CD4-positive, CD25-positive, alpha-beta regulatory T cell (primary cell): ENCODE data around the gene SEZ6L. TPM values are rescaled to one million over a fixed set of nuclear protein-coding genes. Genes with fewer than 3 reads are reported as not detected.
"Not testable (repeated sequence)": the region's sequence is repeated elsewhere in the genome, so short reads cannot be mapped to it uniquely, and the experiment has no call there.

Experiments
- ATAC-seq, 2 donors: fragments of 150-1000 bp; cut with Tn5 transposase; one replicate each; pipeline ENCODE4 v1.10.0; 2021; ENCODE audit warnings: low read depth in 2 of 2, moderate number of reproducible peaks in 2 of 2, moderate library complexity in 1 of 2
- DNase-seq, 3 donors: peaks; one replicate each; pipeline versions ENCODE4 v3.0.0 to v3.0.0-alpha.2; 2012 to 2022; ENCODE audit warnings: mixed read lengths in 1 of 3
- H3K27ac ChIP-seq: one replicate; pipeline ENCODE4 v1.7.0; 2013; ENCODE audit warnings: mild to moderate bottlenecking, low read length; ENCODE audit not compliant: insufficient read depth, poor library complexity, severe bottlenecking
- H3K27me3 ChIP-seq: one replicate; pipeline ENCODE4 v1.7.0; 2013; ENCODE audit warnings: low read length; ENCODE audit not compliant: control insufficient read depth, insufficient read depth
- H3K36me3 ChIP-seq: one replicate; pipeline ENCODE4 v1.7.0; 2013; ENCODE audit warnings: mild to moderate bottlenecking, low read length, moderate library complexity; ENCODE audit not compliant: control insufficient read depth, insufficient read depth
- H3K4me1 ChIP-seq: 2 replicates; pipeline ENCODE4 v1.7.0; 2013; ENCODE audit warnings: mild to moderate bottlenecking, low read length; ENCODE audit not compliant: insufficient read depth, control insufficient read depth, poor library complexity, severe bottlenecking
- H3K4me3 ChIP-seq: one replicate; pipeline ENCODE4 v1.7.0; 2013; ENCODE audit warnings: low read depth, mild to moderate bottlenecking, low read length, moderate library complexity
- H3K9me3 ChIP-seq, 2 experiments: 1 replicate in 1 of 2; 2 replicates in 1 of 2; pipeline ENCODE4 v1.7.0; 2013; ENCODE audit warnings: low read length in 2 of 2, mild to moderate bottlenecking in 1 of 2, moderate library complexity in 1 of 2; ENCODE audit not compliant: control insufficient read depth in 2 of 2
- H3K27ac Mint-ChIP-seq, 3 donors: one replicate each; pipeline ENCODE4 v1.8.0; 2020 to 2022; ENCODE audit warnings: mild to moderate bottlenecking in 3 of 3, mixed read lengths in 3 of 3, moderate library complexity in 2 of 3
- H3K27me3 Mint-ChIP-seq: one replicate; pipeline ENCODE4 v1.8.0; 2022; ENCODE audit warnings: mild to moderate bottlenecking, mixed read lengths
- H3K36me3 Mint-ChIP-seq: one replicate; pipeline ENCODE4 v1.8.0; 2020; ENCODE audit warnings: mixed read lengths
- H3K4me1 Mint-ChIP-seq, 4 donors: one replicate each; pipeline ENCODE4 v1.8.0; 2020 to 2022; ENCODE audit warnings: mixed read lengths in 4 of 4, mild to moderate bottlenecking in 1 of 4
- H3K4me3 Mint-ChIP-seq, 4 donors: one replicate each; pipeline ENCODE4 v1.8.0; 2020 to 2022; ENCODE audit warnings: mild to moderate bottlenecking in 4 of 4, mixed read lengths in 4 of 4, moderate library complexity in 3 of 4
- H3K9me3 Mint-ChIP-seq, 7 donors: one replicate each; pipeline ENCODE4 v1.8.0; 2020 to 2022; ENCODE audit warnings: mixed read lengths in 7 of 7, mild to moderate bottlenecking in 3 of 7, moderate library complexity in 2 of 7
- polyA plus RNA-seq, 4 donors: library from polyadenylated mRNA; unstranded; fragments of 300-500 nt; fragmentation: Illumina TruSeq; gene quantifications; one replicate each; pipeline ENCODE4 v1.2.3, GENCODE V29; 2021
- total RNA-seq: library from RNA; stranded (reverse); gene quantifications from one replicate; pipeline ENCODE4 v1.2.3, GENCODE V29; 2022

Gene SEZ6L
- total and polyA plus RNA-seq, 5 donors from 2014 or later: not detected

DNA sequence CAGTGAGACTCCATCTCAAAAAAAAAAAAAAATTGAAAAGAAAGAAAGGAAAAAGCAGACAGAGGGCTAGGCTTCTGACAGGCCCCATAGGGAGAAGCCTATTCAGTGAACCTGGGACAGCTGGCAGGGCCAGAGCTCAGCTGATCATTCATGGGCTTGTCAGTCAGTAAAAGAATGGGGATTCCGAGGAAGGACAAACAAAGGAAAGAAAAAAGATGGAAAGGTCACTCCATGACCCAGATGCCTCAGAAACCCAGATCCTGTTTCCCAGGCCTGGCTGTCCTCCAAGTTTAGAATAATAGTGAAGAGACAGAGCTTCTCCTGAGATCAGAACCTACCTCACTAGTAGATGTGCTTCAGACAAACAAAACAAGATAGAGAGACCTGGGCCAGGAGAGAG lies 225.5 kb downstream of the SEZ6L start:
- no peak for DNase-seq
- Histone ChIP-seq H3K36me3 (no peaks in the 10 kb centered on the region), H3K9me3 (no peaks in the 10 kb centered on the region), H3K27ac (no peak overlapping the region), H3K27me3 (peaks cover 3% of the 10 kb centered on the region), H3K4me3 (no peak overlapping the region), H3K4me1 (no peaks in the 10 kb centered on the region)
- Mint-ChIP-seq H3K27me3 (peaks cover 25% of the 10 kb centered on the region), H3K36me3 (no peaks in the 10 kb centered on the region), H3K4me1 (no peaks in the 10 kb centered on the region), H3K4me3 (no peak overlapping the region), H3K27ac (no peak overlapping the region), H3K9me3 (no peaks in the 10 kb centered on the region)
- no peak for ATAC-seq

DNA sequence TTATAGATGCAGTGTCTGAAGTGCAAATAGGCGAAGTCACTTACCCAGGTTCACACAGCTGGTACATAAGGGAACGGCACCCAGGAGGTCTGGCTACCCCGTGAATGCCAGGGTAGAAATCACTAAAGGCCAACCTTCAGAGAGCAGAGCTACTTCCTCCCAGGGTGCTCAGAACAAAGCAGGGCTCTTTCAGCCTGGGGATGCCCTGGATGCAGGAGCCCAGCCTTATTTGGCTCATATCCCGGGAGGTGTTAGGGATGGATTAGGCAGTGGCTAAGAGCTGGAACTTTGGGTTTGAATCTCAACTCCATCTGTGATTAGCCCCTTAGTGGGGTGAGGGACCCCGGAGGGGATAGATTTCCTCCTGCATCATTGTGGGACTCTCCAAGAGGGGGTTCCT lies 226.7 kb downstream of the SEZ6L start:
- H3K27me3 ChIP-seq: peaks cover 2% of the 10 kb centered on the region
- no peaks in the 10 kb centered on the region for H3K9me3 Mint-ChIP-seq
- H3K27ac Mint-ChIP-seq: no peak overlapping the region
- H3K4me1 Mint-ChIP-seq: no peaks in the 10 kb centered on the region
- peaks cover 20% of the 10 kb centered on the region for H3K27me3 Mint-ChIP-seq
- H3K4me3 ChIP-seq: no peak overlapping the region
- H3K36me3 ChIP-seq: no peaks in the 10 kb centered on the region
- no peaks in the 10 kb centered on the region for H3K4me1 ChIP-seq
- no peak overlapping the region for H3K27ac ChIP-seq
- H3K36me3 Mint-ChIP-seq: no peaks in the 10 kb centered on the region
- H3K4me3 Mint-ChIP-seq: no peak overlapping the region
- no peaks in the 10 kb centered on the region for H3K9me3 ChIP-seq
- ATAC-seq: no peak
- DNase-seq: no peak

DNA sequence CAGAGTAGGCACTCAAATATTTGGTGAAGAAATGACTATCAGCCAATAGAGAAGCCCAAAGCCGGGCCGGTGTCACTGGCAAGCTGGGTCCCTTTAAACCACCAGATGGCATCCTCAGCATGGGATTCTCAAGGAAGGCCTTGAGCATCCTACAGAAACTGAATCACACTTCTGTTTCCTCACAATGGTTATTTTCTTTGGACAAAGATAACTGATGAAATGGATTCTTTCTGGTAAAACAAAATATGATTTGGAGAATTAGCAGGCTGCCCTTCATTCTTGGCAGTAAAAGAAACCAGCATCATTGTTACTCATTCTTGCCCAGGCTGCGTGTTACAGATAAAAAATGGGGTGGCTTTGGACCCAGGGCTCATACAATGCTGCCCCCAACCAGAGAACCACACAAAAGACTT lies 229.5 kb downstream of the SEZ6L start:
- H3K36me3 Mint-ChIP-seq: no peaks in the 10 kb centered on the region
- peak; percentile 30 to 75 (median 61) for DNase-seq
- Histone ChIP-seq H3K27ac (no peak overlapping the region), H3K36me3 (no peaks in the 10 kb centered on the region), H3K4me1 (no peaks in the 10 kb centered on the region), H3K27me3 (no peaks in the 10 kb centered on the region), H3K9me3 (no peaks in the 10 kb centered on the region), H3K4me3 (no peak overlapping the region)
- H3K4me3 Mint-ChIP-seq: no peak overlapping the region
- H3K4me1 Mint-ChIP-seq: no peaks in the 10 kb centered on the region
- no peak overlapping the region for H3K27ac Mint-ChIP-seq
- peak; percentile 64 to 74 for ATAC-seq
- no peaks in the 10 kb centered on the region for H3K9me3 Mint-ChIP-seq
- peaks cover 29% of the 10 kb centered on the region for H3K27me3 Mint-ChIP-seq

DNA sequence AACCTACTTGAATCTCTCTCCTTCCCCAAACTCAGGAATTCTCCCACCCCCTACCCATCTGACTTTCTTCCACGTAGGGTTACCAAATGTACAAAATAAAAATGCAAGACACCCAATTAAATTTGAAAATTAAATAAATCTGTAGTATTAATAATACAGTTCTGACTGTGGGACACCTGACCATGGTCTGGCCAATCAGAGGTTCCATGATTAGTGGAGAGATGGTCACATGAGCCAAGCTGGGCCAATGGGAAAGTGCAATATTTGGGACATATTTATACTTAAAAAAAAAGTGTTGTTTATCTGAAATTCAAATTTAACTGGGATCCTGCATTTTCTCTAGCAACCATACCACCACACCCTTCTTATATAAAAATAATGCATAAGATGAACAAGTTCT lies 230.0 kb downstream of the SEZ6L start:
- Mint-ChIP-seq H3K27ac (no peak overlapping the region), H3K4me3 (no peak overlapping the region), H3K9me3 (no peaks in the 10 kb centered on the region), H3K4me1 (no peaks in the 10 kb centered on the region), H3K27me3 (peaks cover 27% of the 10 kb centered on the region), H3K36me3 (no peaks in the 10 kb centered on the region)
- DNase-seq: no peak
- Histone ChIP-seq H3K4me3 (no peak overlapping the region), H3K27ac (no peak overlapping the region), H3K36me3 (no peaks in the 10 kb centered on the region), H3K4me1 (no peaks in the 10 kb centered on the region), H3K9me3 (no peaks in the 10 kb centered on the region), H3K27me3 (no peaks in the 10 kb centered on the region)
- ATAC-seq: no peak

DNA sequence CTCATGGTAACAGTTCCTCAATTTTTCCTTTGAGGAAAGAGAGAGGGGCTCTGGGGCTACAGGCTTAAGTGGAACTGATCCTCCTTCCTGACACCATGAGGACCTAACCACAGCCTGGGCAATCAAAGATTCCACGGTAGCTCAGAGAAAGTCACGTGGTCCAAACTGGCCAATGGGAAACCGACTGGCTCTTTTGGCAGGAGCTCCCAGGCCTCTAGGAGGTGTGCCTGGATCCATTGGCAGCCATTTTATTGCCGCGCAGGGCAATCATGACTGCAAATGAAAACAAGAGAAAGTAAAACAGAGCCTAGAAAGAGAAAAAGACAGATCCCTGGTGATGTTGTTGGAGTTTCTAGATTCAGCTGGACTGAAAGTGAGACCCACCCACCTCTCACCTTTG lies 232.5 kb downstream of the SEZ6L start:
- no peak for ATAC-seq
- no peaks in the 10 kb centered on the region for H3K36me3 Mint-ChIP-seq

DNA sequence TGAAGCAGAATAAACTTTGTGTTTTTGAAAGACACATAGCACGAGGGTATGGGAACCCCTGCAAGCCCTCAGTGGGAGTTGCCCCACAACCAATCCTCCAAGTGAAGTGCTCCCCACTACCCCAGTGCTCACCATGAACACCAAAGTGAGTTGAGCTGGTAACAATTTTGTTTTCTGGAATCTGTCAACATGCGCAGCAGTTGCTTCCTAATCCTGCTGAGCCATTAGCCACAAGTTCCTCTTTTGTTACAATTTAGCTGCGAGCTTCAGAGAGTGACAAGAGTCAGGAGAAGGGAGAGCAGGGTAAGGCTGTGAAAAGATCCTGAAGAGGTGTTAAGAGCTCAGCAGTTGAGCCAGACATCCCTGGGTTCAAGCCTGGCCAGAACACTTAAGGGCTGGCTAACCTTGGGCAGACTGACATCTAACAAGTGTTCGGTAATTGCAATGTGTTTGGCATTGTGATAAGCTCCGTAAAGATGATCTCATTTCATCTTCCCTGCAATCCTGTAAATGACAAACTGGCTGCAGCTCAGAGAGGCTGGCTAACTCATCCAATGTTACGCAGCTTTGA lies 235.7 kb downstream of the SEZ6L start:
- no peaks in the 10 kb centered on the region for H3K27me3 ChIP-seq
- H3K4me1 Mint-ChIP-seq: no peaks in the 10 kb centered on the region
- no peaks in the 10 kb centered on the region for H3K36me3 ChIP-seq
- H3K9me3 Mint-ChIP-seq: no peaks in the 10 kb centered on the region
- no peak overlapping the region for H3K4me3 Mint-ChIP-seq
- DNase-seq (no peak), ATAC-seq (no peak)
- no peaks in the 10 kb centered on the region for H3K4me1 ChIP-seq
- H3K27ac ChIP-seq: no peak overlapping the region
- no peaks in the 10 kb centered on the region for H3K36me3 Mint-ChIP-seq
- H3K27me3 Mint-ChIP-seq: peaks cover 24% of the 10 kb centered on the region
- no peaks in the 10 kb centered on the region for H3K9me3 ChIP-seq
- peak overlapping the region in 1 of 3 donors; percentile 38 for H3K27ac Mint-ChIP-seq
- H3K4me3 ChIP-seq: no peak overlapping the region

More for the DNA sequence above, 232.5 kb downstream of the SEZ6L start:
- Mint-ChIP-seq H3K27me3 (peaks cover 31% of the 10 kb centered on the region), H3K27ac (no peak overlapping the region), H3K4me1 (no peaks in the 10 kb centered on the region), H3K4me3 (no peak overlapping the region), H3K9me3 (no peaks in the 10 kb centered on the region)
- Histone ChIP-seq H3K9me3 (no peaks in the 10 kb centered on the region), H3K4me3 (no peak overlapping the region), H3K4me1 (no peaks in the 10 kb centered on the region), H3K36me3 (no peaks in the 10 kb centered on the region), H3K27ac (no peak overlapping the region), H3K27me3 (no peaks in the 10 kb centered on the region)
- DNase-seq: no peak

DNA sequence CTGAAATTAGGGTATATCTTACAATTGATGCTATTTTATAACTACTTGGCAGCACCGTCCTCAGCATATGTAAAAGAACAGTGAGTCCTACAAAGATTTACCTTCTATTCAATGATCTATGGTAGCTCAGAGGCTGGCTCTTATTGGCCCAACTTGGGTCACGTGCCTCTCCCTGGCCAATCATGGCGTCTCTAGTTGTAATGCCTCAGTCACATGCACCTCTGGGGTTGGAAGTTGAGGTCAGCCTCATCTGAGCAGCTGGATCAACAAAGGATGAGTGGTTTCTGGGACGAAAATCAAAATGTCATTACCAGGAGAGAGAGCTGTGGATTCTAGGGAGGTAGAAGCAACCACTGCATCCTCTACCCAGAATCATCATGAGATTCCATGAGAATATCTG lies 236.9 kb downstream of the SEZ6L start:
- DNase-seq (no peak), ATAC-seq (no peak)
- H3K27me3 Mint-ChIP-seq: peaks cover 24% of the 10 kb centered on the region
- Histone ChIP-seq H3K4me3 (no peak overlapping the region), H3K4me1 (no peaks in the 10 kb centered on the region), H3K36me3 (no peaks in the 10 kb centered on the region), H3K9me3 (no peaks in the 10 kb centered on the region), H3K27me3 (peaks cover 1% of the 10 kb centered on the region), H3K27ac (no peak overlapping the region)
- no peak overlapping the region for H3K27ac Mint-ChIP-seq
- no peaks in the 10 kb centered on the region for H3K36me3 Mint-ChIP-seq
- no peaks in the 10 kb centered on the region for H3K9me3 Mint-ChIP-seq
- no peak overlapping the region for H3K4me3 Mint-ChIP-seq
- no peaks in the 10 kb centered on the region for H3K4me1 Mint-ChIP-seq

DNA sequence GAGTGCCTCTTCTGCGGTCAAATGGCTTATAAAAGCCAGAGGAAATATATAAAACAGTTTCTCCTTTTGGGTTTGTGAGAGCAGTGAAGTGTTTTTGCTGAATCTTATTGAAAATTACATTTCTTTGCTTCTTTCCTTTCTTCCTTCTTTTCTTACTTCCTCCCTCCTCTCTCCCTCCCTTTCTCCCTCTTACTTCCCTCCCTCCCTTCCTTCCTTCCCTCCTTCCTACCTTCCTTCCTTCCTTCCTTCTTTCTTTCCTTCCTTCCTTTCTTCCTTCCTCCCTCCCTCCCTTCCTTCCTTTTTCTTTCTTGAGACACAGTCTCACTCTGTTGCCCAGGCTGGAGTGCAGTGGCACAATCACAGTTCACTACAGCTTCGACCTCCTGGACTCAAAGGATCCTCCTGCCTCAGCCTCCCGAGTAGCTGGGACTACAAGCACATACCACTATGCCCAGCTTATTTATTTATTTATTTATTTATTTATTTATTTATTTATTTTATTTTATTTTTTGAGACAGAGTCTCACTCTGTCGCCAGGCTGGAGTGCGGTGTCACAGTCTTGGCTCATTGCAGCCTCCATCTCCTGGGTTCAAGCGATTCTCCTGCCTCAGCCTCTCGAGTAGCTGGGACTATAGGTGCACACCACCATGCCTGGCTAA lies 239.4 kb downstream of the SEZ6L start:
- H3K36me3 ChIP-seq, H3K27ac Mint-ChIP-seq, H3K36me3 Mint-ChIP-seq, H3K4me3 ChIP-seq, H3K4me3 Mint-ChIP-seq, H3K27me3 ChIP-seq, H3K9me3 Mint-ChIP-seq, DNase-seq, H3K4me1 ChIP-seq, H3K9me3 ChIP-seq, ATAC-seq, H3K4me1 Mint-ChIP-seq, H3K27ac ChIP-seq: not testable (repeated sequence)
- peaks cover 18% of the 10 kb centered on the region for H3K27me3 Mint-ChIP-seq
